NCI-H1092 (cell line): ENCODE data around the gene ACKR3.

ENCODE experiments used
- DNase-seq: peaks from one replicate; lab custom pipeline; 2025; lab: John Stamatoyannopoulos, UW

The ACKR3 gene

DNA sequence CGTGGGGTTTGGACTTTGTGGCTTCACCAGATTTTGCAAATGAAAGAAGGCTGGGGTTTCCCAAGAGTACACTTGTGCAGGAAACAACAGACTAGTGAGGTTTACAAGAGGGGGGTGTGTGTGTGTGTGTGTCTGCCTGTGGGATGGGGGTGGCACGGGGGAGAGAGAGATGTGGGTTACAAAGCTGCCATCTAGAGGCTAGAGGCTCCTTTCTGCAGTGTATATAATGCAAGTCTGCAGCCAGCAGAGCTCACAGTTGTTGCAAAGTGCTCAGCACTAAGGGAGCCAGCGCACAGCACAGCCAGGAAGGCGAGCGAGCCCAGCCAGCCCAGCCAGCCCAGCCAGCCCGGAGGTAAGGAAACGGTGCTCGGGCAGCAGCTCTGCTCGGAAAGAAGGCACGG lies at the start of gene ACKR3:
Gene ACKR3, plus strand, starts transcription at position 253 of the 401 bp plus-strand sequence. CDS start 10,641 bp downstream, outside the sequence.
- no peak for DNase-seq

DNA sequence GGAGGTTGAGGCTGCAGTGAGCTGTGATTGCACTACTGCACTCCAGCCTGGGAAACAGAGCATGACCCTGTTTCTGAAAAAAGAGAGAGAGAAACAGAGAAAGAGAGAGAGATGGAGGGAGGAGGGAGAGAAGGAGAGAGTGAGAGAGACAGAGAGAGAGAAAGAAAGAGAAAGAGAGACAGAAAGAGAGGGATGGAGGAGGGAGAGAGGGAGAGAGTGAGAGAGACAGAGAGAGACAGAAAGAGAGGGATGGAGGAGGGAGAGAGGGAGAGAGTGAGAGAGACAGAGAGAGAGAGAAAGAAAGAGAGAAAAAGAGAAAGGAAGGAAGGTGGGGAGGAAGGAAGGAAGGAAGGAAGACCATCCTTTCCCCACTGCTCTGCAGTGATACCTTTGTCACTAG lies 48.1 kb upstream of the ACKR3 start:
- no peak for DNase-seq

DNA sequence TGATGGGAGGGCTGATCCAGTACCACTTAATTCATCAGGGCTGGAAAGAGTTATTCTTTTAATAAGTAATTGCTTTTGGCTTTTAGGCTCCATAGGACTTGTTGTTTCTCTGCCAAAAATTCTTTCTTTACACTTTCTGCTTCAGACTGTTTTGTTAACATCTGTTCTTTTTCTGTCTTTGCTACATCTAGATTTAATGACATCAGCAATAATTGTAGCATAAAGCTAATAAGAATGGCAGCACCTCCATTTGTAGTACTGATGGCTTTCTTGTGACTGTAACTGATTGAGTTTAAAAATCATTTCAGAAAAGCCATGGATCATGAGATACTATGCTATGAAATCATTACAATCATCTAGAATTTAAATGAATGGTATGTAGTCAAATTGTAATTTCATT lies 46.4 kb upstream of the ACKR3 start:
- no peak for DNase-seq

DNA sequence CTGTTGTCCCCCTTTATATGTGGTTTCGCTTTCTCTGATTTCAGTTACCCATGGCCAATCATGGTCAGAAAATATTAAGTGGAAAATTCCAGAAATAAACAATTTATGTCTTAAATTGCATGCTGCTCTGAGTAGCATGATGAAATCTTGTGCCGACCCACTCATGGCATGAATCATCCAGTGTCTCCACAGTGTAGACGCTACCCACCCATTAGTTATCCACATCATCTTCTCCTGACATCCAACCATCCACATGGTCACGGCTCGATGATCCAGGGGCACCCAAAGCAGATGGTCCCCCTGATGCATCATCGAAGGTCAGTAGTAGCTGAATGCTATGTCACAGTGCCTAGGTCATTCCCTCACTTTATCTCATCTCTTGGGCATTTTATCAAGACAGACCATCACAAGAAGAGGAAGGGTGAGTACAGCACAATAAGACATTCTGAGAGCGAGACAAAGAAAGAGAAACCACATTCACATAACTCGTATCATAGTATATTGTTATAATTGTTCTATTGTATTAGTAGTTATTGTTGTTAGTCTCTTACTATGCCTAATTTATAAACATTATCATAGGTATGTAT lies 44.1 kb upstream of the ACKR3 start:
- DNase-seq: no peak

DNA sequence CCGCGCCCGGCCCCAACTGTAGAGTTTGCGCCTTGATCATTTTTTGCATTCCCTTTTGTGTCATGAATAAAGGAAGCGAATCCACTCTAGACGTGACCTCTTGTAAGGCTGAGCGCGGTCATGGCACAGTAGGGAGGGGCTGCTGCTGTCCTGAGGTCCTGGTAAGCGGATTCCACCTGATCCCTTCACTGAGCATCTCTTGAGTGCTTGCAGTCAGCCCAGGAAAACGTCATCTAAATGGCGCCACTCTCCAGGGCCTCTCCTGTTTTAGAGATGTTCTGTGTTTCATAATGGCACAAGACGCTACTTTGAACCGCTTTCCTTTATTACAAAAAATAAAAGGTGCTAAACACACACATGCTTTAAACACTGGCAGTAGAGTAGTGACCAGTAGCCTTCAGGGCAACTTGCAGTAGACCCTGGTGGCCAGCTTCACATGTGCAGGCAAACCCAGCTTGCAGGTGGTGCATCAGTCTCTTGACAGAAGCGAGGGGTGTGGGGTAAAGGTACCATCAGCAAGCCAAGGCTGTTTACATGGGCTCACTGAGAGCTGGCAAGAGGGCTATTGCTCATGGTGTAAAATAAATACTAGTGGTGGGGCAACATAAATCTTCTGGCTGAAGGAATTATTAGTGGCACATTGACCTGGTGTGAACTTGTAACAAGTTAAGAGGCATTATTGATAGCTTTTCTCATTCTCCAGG lies 43.0 kb upstream of the ACKR3 start:
- DNase-seq: no peak

DNA sequence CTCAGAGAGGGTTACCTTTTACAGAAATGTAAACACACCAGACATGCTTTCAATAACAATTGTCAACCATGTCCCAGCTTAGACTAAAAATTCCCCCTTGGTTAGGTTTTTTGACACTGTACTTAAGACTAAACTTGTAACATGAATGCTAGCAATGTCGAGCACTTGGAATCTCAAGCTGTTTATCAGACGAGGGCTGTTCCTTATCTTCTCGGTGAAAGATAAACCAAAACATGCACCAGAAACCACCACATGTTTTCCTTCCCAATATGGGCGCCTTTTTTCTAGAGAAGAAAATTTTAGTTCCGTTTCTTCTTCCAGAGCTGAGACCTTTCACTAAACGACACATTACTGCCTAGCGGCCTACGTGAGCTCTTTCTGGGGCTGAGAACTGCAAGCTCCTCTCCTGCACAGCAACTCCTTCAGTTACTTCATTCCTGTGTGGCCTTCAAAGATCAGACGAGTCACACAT lies 42.4 kb upstream of the ACKR3 start:
- DNase-seq: no peak

DNA sequence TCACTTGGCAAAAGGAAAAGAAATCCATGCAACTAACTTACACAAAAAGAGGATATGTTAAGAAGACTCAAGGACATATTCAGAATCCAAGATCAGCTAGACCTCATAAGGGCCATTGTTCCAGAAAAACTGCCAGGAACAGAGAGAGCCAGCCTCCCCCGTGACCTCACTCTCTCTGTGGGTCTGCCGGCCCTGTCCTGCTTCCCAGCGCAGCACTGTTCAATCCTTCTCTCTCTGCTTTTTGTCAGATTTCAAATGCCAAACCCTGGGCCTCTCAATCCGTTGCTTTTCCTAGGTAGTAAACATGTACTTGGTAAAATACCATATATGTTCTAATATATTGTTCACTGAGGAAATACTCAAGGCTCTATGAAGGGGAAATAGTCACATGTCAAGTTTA lies 40.0 kb upstream of the ACKR3 start:
- no peak for DNase-seq

DNA sequence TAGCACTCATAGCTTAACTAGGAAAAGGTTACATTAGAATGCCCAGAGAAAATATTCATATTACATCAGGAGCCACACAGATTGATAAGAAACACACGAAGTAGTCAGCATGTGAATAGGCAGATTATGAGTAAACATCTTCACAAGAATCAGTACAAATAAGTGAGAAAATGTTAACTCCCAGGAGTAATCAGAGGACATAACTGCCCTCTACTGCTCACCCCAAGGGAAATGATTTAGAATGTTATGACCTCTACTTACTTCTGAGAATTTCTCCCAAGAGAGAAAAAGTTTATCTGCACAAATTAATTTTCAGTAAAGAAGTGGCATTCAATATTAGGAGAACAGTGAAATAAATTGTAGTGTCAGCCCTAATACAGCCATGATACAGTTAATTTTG lies 39.1 kb upstream of the ACKR3 start:
- no peak for DNase-seq

DNA sequence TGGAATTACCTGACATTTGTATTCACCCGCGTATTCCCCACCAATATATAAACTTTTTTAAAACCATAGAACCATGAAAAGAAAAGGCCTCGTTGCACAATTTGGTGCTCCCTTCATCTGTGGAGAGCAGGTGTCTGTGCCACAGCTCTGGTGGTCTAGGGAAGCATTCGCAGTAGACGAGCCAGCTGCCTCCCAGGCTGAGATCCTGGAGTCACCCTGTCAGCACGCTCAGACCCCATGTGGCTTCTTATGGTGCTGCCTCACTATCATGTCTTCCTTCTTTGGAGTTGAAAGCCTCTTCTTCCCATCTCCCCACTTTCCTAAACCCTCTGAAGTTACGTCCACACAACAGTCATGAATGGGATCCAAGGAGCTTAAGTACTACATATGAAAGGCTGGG lies 38.4 kb upstream of the ACKR3 start:
- DNase-seq: no peak

DNA sequence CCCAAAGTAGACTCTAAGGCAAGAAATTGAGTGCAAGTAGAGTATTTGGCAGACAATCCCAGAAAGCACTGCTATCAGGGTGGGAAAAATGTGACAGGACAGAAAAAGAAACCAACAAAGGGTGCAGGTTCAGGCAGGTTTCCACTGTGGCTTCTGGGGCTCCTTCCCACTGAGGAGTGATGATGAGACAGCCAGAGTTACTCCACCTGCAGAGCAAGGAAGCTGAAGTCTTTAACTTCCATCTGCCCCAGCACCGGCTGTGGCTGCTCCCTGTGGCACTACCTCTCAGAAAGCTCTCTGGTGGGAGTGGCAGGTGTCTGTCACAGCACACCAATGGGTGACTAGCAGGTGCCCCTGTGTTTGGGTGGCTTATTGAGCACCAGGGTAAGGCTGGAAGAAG lies 37.6 kb upstream of the ACKR3 start:
- DNase-seq: no peak

DNA sequence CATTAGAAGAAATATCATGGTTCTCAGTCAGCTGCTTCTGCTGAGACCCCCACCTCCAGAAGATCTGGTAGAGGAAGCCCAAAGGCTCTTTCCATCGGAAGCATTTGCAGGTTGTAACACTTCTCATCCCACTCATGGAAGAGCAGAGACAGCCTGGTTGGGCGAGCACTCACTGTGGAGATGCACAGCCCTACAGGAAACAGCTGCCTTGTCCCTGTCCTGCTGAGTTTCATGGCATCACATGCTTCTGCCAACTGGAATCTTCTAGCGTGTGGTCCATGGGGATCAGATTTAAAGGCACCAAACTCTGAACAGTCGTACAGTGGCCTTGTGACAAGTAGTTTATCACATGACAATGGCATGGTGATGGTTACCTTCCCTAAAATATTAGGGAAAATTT lies 36.3 kb upstream of the ACKR3 start:
- no peak for DNase-seq

DNA sequence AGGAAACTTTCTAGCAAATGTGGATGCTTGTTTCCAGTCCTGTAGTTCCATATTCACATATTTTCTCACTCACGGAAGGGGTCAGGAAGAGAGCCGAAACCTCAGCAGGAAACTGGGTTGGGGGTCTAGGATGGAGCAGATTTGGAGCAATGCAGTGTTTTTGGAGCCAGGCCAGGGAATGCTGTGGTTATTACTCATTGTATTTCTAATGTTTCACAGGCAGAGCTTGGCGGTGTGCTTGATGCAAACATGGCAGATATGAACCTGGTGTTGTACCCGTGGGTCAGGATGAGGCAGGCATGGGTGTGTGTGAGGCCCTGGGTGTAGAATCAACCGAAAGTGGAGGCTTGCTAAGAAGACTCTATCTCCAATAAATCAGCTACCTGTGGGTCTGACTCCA lies 34.6 kb upstream of the ACKR3 start:
- DNase-seq: no peak

DNA sequence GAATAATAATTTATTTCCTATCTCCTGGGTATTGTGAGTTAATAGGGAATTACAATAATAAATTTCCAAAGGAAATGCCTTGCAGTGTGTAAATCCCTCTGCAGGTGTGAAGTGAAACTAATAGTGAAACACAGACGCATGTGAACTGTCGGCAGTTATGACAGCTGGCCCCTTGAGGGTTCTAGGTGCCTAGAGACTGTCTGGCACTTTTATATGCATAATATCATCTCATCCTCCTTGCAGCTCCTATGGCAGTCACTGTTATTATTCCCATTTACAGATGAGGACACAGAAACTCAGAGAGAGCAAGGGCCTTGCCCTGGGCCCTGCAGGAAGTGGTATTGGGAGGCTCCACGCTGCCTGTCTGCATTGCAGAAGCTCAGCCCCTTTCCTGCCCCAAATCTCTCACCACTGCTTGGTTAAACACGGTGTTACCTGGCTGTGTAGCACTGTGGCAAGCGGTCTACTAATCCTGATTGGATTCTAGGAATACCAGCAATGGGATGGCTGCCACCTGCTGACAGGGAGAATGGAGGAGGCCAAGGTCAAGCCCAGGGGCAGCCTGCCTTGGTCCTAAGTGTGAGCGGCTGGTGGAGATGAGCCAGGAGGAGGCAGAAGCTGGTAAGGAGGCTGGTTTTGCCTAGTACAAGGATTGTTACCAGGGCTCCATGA lies 32.8 kb upstream of the ACKR3 start:
- DNase-seq: no peak

DNA sequence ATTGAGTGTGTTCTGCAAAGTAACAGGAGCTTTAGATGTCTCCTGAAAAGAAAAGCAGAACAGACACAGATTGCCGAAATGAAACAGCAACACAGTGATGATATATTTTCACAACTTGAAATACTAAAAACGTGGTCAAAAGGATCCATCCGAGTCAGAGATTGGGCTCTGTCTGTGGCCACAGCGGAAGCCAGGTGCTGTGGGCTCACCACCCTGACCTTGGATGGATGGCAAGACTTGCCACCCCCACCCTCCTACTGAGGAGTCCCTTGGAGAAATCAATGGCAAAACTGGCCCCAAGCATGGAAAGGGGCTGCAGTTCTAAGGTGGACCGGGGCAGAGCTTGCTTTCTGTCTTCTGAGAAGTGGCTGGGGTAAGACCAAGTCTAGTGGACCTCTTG lies 31.4 kb upstream of the ACKR3 start:
- no peak for DNase-seq

DNA sequence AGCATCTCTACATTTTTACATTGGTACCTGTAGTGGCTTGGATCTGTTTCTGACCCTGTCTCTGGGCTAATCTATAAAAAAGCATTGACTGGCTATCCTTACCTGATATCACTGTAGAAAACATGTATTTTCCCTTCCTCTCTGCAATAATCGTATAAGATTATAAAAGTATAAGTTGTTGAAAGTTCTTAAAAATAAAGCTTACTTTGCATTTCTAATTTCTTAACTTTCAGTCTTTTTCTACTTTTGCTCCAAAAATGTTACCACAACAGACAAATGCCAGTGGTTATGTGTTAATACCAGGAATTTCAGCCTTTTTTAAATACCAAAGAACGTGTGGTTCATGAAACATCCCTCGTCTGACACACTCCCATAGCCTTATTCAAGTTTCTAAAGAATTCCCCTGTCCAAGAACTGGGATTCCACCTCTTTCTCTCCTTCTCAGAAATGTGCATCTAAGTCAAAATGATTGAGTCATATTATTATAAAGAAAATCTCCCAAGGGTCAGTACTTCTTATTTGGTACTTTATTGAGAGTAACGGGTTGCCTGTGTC lies 28.5 kb upstream of the ACKR3 start:
- no peak for DNase-seq

DNA sequence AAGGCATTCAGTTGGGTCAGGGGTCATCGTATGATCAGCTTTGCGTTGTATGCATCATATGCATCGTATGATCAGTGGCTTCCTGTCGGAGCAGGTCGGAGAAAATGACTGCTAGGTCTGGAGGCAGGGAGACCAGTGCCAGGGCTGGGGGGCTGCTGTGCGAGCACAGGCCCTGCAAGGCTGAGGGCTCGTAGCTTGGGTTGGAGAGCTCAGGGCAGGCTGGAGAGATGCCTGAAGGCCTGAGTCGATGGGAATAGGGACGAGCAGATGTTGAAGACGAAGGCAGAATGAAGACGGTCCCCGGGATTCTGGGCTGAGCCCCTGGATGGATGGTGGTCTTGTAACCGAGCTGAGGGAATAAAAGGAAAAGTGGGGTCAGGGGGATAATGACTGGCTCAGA lies 25.3 kb upstream of the ACKR3 start:
- DNase-seq: no peak

DNA sequence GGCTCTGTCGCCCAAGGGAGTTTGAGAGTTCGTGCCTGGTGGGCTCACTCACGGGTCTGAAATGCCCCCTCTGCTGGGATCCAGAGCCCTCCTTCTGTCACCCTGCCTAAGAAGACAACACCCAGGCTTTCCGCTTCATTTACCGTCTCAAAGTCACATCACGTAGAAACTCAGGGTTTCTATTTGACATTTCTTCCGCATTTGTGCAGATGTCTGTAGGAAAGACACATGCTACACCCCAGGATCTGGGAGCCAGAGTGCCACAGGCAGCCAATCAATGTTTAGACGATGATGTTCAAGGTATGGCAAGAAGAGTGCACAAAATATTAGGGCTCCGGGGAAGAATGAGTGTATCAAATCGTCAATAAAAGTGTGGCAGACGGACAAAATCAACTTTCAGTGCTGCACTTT lies 24.4 kb upstream of the ACKR3 start:
- no peak for DNase-seq

DNA sequence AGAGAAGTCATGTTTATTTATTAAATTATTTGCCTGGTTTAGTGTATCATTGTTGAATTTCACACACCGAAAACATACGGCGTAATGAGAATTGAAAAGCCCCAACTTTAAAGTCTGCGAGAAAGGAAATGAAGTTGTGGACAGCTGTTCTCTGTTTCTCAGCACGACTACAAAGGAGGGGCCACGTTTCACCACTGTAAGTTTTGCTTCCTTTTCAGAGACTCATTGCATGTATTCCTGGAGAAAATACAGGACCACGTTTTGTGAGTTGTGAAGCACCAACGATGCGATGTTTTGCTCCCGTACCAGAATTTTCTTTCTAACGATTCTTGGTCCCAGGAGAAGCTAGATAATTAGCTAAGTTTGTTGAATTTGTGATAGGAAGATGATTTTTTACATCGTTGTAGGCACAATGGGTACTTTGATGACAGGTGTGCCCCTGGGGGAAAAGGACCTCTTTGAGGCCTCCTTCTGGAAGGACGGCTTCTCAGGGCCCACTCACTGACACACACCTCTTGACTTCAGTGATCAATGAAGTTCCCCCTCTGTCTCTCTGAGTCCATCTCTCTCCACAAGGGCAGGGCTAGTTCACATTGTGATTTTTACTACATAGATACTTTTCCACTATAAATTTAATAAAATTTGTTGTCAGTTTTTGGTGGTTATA lies 23.7 kb upstream of the ACKR3 start:
- DNase-seq: no peak

DNA sequence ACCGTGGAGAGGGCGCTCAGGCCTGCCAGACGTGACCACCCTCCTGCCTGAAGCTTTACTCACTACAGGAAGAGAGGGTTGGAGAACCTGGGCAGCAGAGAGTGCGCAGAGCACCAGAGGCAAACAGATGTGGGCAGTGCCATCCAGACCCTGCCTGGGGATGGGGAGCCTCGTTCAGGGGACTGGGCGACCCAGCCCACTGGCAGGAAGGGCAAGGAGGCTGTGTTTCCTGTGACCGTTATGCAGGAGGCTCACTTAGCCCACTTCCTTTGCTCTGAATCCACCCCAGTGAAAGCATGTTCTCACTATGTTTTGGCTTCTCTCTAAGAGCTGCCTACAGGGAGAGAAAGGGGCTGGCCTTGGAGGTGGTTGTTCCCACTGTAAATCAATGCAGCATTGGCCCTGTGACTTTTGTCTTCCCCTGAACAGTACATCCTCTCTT lies 23.0 kb upstream of the ACKR3 start:
- DNase-seq: no peak

DNA sequence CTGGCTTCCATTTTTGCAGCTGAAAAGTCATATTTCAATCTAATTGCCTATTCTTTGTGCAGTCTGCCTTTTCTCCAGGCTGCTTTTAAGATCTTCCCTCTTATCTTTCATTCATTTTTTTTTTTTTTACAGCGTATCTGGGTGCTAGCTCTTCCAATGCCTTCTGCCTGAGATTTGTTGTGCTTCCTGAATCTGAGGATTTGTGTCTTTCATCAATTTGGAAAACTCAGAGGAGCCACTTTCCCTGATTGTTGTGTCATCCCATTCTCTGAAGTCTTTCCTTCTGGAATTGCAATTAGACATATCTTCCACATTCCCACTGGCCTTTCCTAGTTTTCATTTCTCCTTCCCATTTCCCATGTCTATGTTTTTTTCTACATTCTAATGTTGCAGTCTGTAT lies 21.9 kb upstream of the ACKR3 start:
- no peak for DNase-seq

DNA sequence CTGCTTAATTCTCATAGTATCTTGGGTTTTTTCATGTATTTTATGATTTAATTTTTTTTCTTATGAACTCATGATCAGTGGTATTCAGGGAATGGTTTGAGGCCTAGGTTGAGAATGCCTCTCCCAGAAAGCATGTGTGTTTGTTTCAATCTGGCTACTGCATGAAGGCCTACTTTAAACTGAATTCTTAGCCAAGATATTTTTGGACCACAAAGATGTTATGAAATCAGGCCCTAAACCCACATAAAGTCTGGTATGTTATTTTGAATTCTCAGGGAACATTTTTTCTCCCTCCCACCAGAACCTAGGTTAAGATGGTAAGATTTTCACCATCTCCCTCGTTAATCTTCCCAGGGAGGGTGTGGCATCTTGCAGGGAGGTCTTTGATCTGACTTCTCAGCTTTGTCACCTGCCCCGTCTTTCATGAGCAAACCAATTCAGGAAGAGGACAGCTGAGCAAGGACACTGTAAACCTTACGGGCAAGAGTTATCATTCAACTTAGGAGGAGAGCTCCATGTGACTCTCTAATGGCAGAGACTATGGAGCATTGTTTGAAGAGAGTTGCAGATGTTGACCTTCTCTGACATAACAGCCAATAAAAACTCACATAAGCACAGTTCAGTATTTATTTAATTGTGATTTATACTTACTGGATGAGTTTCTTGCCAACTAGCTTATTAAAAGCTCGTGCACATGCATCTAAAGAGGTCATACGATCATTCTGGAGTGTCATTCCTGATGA lies 21.3 kb upstream of the ACKR3 start:
- DNase-seq: no peak

DNA sequence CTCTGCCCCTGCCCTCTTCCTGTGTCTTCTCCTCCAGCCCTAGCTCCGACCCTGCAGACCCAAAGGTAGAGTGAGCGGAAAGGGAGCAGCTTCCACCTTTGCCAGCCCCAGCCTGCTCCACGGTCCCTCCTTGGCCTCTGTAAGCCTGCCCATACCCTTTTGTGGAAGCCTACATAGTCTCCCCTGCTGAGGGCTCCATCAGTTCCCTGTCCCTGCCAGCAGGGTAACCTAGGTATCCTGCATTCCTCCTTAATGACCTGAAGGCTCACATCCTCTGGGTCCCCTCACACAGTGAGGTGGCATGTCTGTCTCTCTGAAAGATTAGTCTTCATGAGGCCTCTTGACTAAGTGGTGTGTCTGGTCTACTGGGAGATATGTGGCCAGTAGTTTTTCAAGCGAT lies 20.5 kb upstream of the ACKR3 start:
- no peak for DNase-seq
